MM.1S (cell line): ENCODE results near the gene UBE2E1.
A peak's percentile ranks its signal among the peaks of the same experiment; 100 is the strongest.

Experiments used
- DNase-seq: peaks from one replicate; pipeline ENCODE4 v3.0.0-alpha.2; 2015
- H2AFZ ChIP-seq: fragments of 300-600 bp; sonication (generic); 2 replicates; pipeline ENCODE4 v1.6.0; 2016; ENCODE audit warnings: antibody characterized with exemption, low read length
- H3F3A ChIP-seq: fragments of 300-600 bp; sonication (generic); 2 replicates; pipeline ENCODE4 v1.6.1; 2016; ENCODE audit warnings: mild to moderate bottlenecking, antibody characterized with exemption, low read length, moderate library complexity, mixed read lengths; ENCODE audit not compliant: insufficient read depth
- H3K27ac ChIP-seq: fragments of 300-600 bp; sonication (generic); 2 replicates; pipeline ENCODE4 v1.5.1; 2016; ENCODE audit warnings: mild to moderate bottlenecking, low read length
- H3K27me3 ChIP-seq: fragments of 300-600 bp; sonication (generic); replicated peaks from 2 replicates; pipeline ENCODE4 v1.6.0; 2016; ENCODE audit warnings: low read length; ENCODE audit not compliant: insufficient read depth
- H3K36me3 ChIP-seq: fragments of 300-600 bp; sonication (generic); replicated peaks from 2 replicates; pipeline ENCODE4 v1.6.1; 2016; ENCODE audit warnings: mild to moderate bottlenecking, low read length, mixed read lengths; ENCODE audit not compliant: insufficient read depth
- H3K4me1 ChIP-seq: fragments of 300-600 bp; sonication (generic); 2 replicates; pipeline ENCODE4 v1.6.1; 2016; ENCODE audit warnings: low read length, mixed read lengths
- H3K4me2 ChIP-seq: fragments of 300-600 bp; sonication (generic); 2 replicates; pipeline ENCODE4 v1.6.0; 2016; ENCODE audit warnings: low read depth, low read length
- H3K4me3 ChIP-seq: fragments of 300-600 bp; sonication (generic); 2 replicates; pipeline ENCODE4 v1.5.1; 2016; ENCODE audit warnings: low read length, mixed read lengths
- H3K79me2 ChIP-seq: fragments of 300-600 bp; sonication (generic); 2 replicates; pipeline ENCODE4 v1.6.1; 2016; ENCODE audit warnings: mixed run types, low read length, mixed read lengths
- H3K9ac ChIP-seq: fragments of 300-600 bp; sonication (generic); 2 replicates; pipeline ENCODE4 v1.6.1; 2016; ENCODE audit warnings: low read length, mixed read lengths
- H3K9me2 ChIP-seq: fragments of 300-600 bp; sonication (generic); replicated peaks from 2 replicates; pipeline ENCODE4 v1.6.1; 2016; ENCODE audit warnings: mild to moderate bottlenecking, low read length, mixed read lengths; ENCODE audit not compliant: insufficient read depth
- H3K9me3 ChIP-seq: fragments of 300-600 bp; sonication (generic); replicated peaks from 2 replicates; pipeline ENCODE4 v1.6.1; 2016; ENCODE audit warnings: mild to moderate bottlenecking, low read length, mixed read lengths; ENCODE audit not compliant: insufficient read depth
- H4K20me1 ChIP-seq: fragments of 300-600 bp; sonication (generic); 2 replicates; pipeline ENCODE4 v1.6.1; 2016; ENCODE audit warnings: mild to moderate bottlenecking, low read length, moderate library complexity, mixed read lengths; ENCODE audit not compliant: insufficient read depth
- EZH2 ChIP-seq: fragments of 300-600 bp; sonication (generic); optimal IDR thresholded peaks from 2 replicates; pipeline ENCODE3; 2017; ENCODE audit warnings: low read depth, mild to moderate bottlenecking, antibody characterized with exemption, low read length, mixed read lengths
- EZH2phosphoT487 ChIP-seq: fragments of 300-600 bp; sonication (generic); IDR thresholded peaks from 2 replicates; pipeline ENCODE4 v1.6.1; 2018; ENCODE audit warnings: antibody characterized with exemption, low read length
- TF ChIP-seq, protein P1 (sequence below): fragments of 300-600 bp; sonication (generic); IDR thresholded peaks from 2 replicates; pipeline ENCODE4 v1.5.1; 2016; ENCODE audit warnings: antibody characterized with exemption, low read length, mixed read lengths

UBE2E1 gene

GRCh38 chr3:23810343-23811184 lies 4.8 kb downstream of the UBE2E1 start:
- peak overlapping the region; percentile 88 for H3K4me2 ChIP-seq
- H3K36me3 ChIP-seq: 0 out of 2 replicates have a peak, but pooled peaks cover 11% of the 10 kb centered on the region
- peaks cover 93% of the 10 kb centered on the region for H3K79me2 ChIP-seq
- TF ChIP-seq EZH2: no peak
- TF ChIP-seq, protein P1, sequence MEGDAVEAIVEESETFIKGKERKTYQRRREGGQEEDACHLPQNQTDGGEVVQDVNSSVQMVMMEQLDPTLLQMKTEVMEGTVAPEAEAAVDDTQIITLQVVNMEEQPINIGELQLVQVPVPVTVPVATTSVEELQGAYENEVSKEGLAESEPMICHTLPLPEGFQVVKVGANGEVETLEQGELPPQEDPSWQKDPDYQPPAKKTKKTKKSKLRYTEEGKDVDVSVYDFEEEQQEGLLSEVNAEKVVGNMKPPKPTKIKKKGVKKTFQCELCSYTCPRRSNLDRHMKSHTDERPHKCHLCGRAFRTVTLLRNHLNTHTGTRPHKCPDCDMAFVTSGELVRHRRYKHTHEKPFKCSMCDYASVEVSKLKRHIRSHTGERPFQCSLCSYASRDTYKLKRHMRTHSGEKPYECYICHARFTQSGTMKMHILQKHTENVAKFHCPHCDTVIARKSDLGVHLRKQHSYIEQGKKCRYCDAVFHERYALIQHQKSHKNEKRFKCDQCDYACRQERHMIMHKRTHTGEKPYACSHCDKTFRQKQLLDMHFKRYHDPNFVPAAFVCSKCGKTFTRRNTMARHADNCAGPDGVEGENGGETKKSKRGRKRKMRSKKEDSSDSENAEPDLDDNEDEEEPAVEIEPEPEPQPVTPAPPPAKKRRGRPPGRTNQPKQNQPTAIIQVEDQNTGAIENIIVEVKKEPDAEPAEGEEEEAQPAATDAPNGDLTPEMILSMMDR: peak; percentile 26
- TF ChIP-seq EZH2phosphoT487: no peak
- peak overlapping the region; percentile 84 for H3K4me3 ChIP-seq
- no peaks in the 10 kb centered on the region for H3K27me3 ChIP-seq
- peaks cover 55% of the 10 kb centered on the region for H3F3A ChIP-seq
- H3K9me2 ChIP-seq: no peaks in the 10 kb centered on the region
- H3K9ac ChIP-seq: peak overlapping the region; percentile 88
- peaks cover 15% of the 10 kb centered on the region for H3K4me1 ChIP-seq
- peak overlapping the region; percentile 73 for H3K27ac ChIP-seq
- no peaks in the 10 kb centered on the region for H3K9me3 ChIP-seq
- H2AFZ ChIP-seq: peak overlapping the region; percentile 59
- DNase-seq: peak; percentile 76
- no peaks in the 10 kb centered on the region; the same call in 1 of the 2 replicates for H4K20me1 ChIP-seq

- Histone ChIP-seq H3K9me2 (no peaks in the 10 kb centered on the region), H2AFZ (peak overlapping the region; percentile 37; the same call in 1 of the 2 replicates), H3K4me1 (peaks cover 20% of the 10 kb centered on the region), H3K36me3 (peaks cover 16% of the 10 kb centered on the region; the same call in 1 of the 2 replicates), H3K79me2 (peaks cover 99% of the 10 kb centered on the region), H3K9me3 (no peaks in the 10 kb centered on the region), H3K4me3 (peak overlapping the region; percentile 84), H3K27ac (peak overlapping the region; percentile 73), H3F3A (peaks cover 55% of the 10 kb centered on the region), H3K4me2 (peak overlapping the region; percentile 88), H3K9ac (peak overlapping the region; percentile 88), H4K20me1 (no peaks in the 10 kb centered on the region; the same call in 1 of the 2 replicates), H3K27me3 (no peaks in the 10 kb centered on the region)
- TF ChIP-seq, protein P1: no peak
- TF ChIP-seq EZH2phosphoT487 (no peak), EZH2 (no peak)
- peak; percentile 44 for DNase-seq
These were observed 5.4 kb downstream of the UBE2E1 start for GRCh38 chr3:23811185-23811527.

GRCh38 chr3:23811919-23812318 lies 6.2 kb downstream of the UBE2E1 start:
- Histone ChIP-seq H3K9ac (peak overlapping the region; percentile 88), H3K9me3 (no peaks in the 10 kb centered on the region), H3K4me3 (peak overlapping the region; percentile 84), H3F3A (peaks cover 50% of the 10 kb centered on the region), H3K9me2 (no peaks in the 10 kb centered on the region), H2AFZ (no peak overlapping the region), H3K4me1 (peaks cover 20% of the 10 kb centered on the region), H4K20me1 (no peaks in the 10 kb centered on the region; the same call in 1 of the 2 replicates), H3K79me2 (peaks cover 99% of the 10 kb centered on the region), H3K27me3 (no peaks in the 10 kb centered on the region), H3K27ac (peak overlapping the region; percentile 73), H3K36me3 (peaks cover 16% of the 10 kb centered on the region; the same call in 1 of the 2 replicates), H3K4me2 (peak overlapping the region; percentile 88)
- peak; percentile 84 for DNase-seq
- TF ChIP-seq EZH2phosphoT487: no peak
- TF ChIP-seq, protein P1: no peak
- TF ChIP-seq EZH2: no peak
